GM12878 (cell line): ENCODE results near the gene MAD1L1. TPM values are rescaled to one million over a fixed set of nuclear protein-coding genes. Genes with fewer than 3 reads are reported as not detected.

Source experiments
- ATAC-seq: fragments of 200-7000 bp; cut with Tn5 transposase; 3 replicates; pipeline ENCODE4 v1.9.1; 2020; ENCODE audit warnings: mild to moderate bottlenecking, moderate library complexity
- BruUV-seq: library from RNA; stranded (reverse); fragments of 400-500 nt; replicated peaks from 2 replicates; lab custom pipeline; 2021; lab: Mats Ljungman, UMichigan
- CTCF ChIA-PET: fragments of 300-600 bp; sonication (Branson Sonifier 250); formaldehyde crosslinking; extraction: SDS; loops from one replicate; lab custom pipeline; 2021; ENCODE audit warnings: inconsistent platforms; lab: Yijun Ruan, JAX
- POLR2A ChIA-PET: fragments of 350-600 bp; formaldehyde crosslinking; extraction: SDS; loops from one replicate; lab custom pipeline; 2021; ENCODE audit warnings: inconsistent platforms; lab: Charles Lee
- RAD21 ChIA-PET: fragments of 300-600 bp; sonication (Branson Sonifier 250); formaldehyde crosslinking; loops from one replicate; lab custom pipeline; 2023; ENCODE audit warnings: antibody characterized with exemption; ENCODE audit not compliant: unreplicated experiment; lab: Charles Lee
- SMC1A ChIA-PET: fragments of 300-600 bp; sonication (Branson Sonifier 250); formaldehyde crosslinking; loops from one replicate; lab custom pipeline; 2023; ENCODE audit not compliant: unreplicated experiment, uncharacterized antibody; lab: Charles Lee
- DNase-seq: peaks from one replicate; pipeline ENCODE4 v3.0.0-alpha.2; 2011; ENCODE audit warnings: low read depth, low spot score
- FAIRE-seq: peaks from 3 replicates; lab custom pipeline; 2011; peaks lifted over from hg19 to GRCh38; lab: Jason Lieb, UNC
- H2AFZ ChIP-seq: 2 replicates; pipeline ENCODE4 v1.6.0; 2011; ENCODE audit warnings: low read depth, low read length, control low read depth; ENCODE audit not compliant: control insufficient read depth
- H3K27ac ChIP-seq: 2 replicates; pipeline ENCODE4 v1.5.1; 2011; ENCODE audit warnings: control low read depth; ENCODE audit not compliant: control insufficient read depth, insufficient read depth
- H3K27me3 ChIP-seq, 2 experiments: replicated peaks in 1 of 2; 2 replicates each; pipeline versions ENCODE4 v1.6.0 to v1.6.1; 2011; ENCODE audit warnings: low read length in 1 of 2; ENCODE audit not compliant: control insufficient read depth in 2 of 2, insufficient read depth in 2 of 2
- H3K36me3 ChIP-seq, 2 experiments: 2 replicates each; pipeline ENCODE4 v1.5.1; 2011; ENCODE audit warnings: low read length in 1 of 2; ENCODE audit not compliant: control insufficient read depth in 2 of 2, insufficient read depth in 2 of 2
- H3K4me1 ChIP-seq: 2 replicates; pipeline ENCODE4 v1.6.1; 2011; ENCODE audit warnings: mild to moderate bottlenecking, low read length, moderate library complexity, mixed read lengths; ENCODE audit not compliant: control insufficient read depth, insufficient read depth
- H3K4me2 ChIP-seq: 2 replicates; pipeline ENCODE4 v1.6.0; 2011; ENCODE audit warnings: control low read depth; ENCODE audit not compliant: control insufficient read depth, insufficient read depth
- H3K4me3 ChIP-seq: fragments of 200-600 bp; sonication (generic); 2 replicates; pipeline ENCODE4 v1.5.1; 2016
- H3K79me2 ChIP-seq: 2 replicates; pipeline ENCODE4 v1.6.0; 2011; ENCODE audit warnings: low read length; ENCODE audit not compliant: control insufficient read depth, insufficient read depth
- H3K9ac ChIP-seq: 2 replicates; pipeline ENCODE4 v1.8.0; 2011; ENCODE audit warnings: low read length, control low read depth, mixed read lengths; ENCODE audit not compliant: control insufficient read depth, insufficient read depth
- H3K9me3 ChIP-seq: replicated peaks from 3 replicates; pipeline ENCODE4 v1.5.1; 2011; ENCODE audit warnings: mild to moderate bottlenecking, low read length; ENCODE audit not compliant: control insufficient read depth, insufficient read depth
- H4K20me1 ChIP-seq: 2 replicates; pipeline ENCODE4 v1.6.0; 2011; ENCODE audit not compliant: control insufficient read depth, insufficient read depth
- CUX1 ChIP-seq: IDR thresholded peaks from 2 replicates; pipeline ENCODE4 v1.6.1; 2012; ENCODE audit warnings: improper control_type of control experiment, low read depth, low read length; ENCODE audit not compliant: insufficient replicate concordance
- IRF4 ChIP-seq: IDR thresholded peaks from 2 replicates; pipeline ENCODE4 v1.6.1; 2011; ENCODE audit warnings: low read depth, low read length
- MTA3 ChIP-seq: IDR thresholded peaks from 2 replicates; pipeline ENCODE4 v1.6.1; 2012; ENCODE audit warnings: low read length, inconsistent platforms, borderline replicate concordance
- SMAD1 ChIP-seq: fragments of 450-650 bp; IDR thresholded peaks from 2 replicates; pipeline ENCODE4 v1.6.1; 2018; ENCODE audit warnings: mild to moderate bottlenecking, low read depth; ENCODE audit not compliant: partially characterized antibody
- STAT1 ChIP-seq: fragments of 450-650 bp; conservative IDR thresholded peaks from 2 replicates; pipeline ENCODE4 v1.6.1; 2014; ENCODE audit warnings: antibody characterized with exemption, mild to moderate bottlenecking
- ZBTB11 ChIP-seq: fragments of 450-650 bp; formaldehyde crosslinking; IDR thresholded peaks from 2 replicates; pipeline ENCODE4 v1.5.0; 2022; ENCODE audit warnings: mild to moderate bottlenecking, missing genetic modification characterization
- WGBS: methylation state at CpG from one replicate; pipeline ENCODE4 v1.1.6; 2016; ENCODE audit warnings: low lambda C conversion rate; ENCODE audit not compliant: insufficient replicate concordance, insufficient coverage; ENCODE audit errors: missing lambda C conversion rate; 5-methylcytosine and 5-hydroxymethylcytosine counted together
- in situ Hi-C: fragments of 300-500 bp; cut with MboI; formaldehyde crosslinking; loops from 9 replicates; pipeline ENCODE4 v1.14.3; 2018; ENCODE audit warnings: mixed read lengths
- intact Hi-C: fragments of 100-400 bp; cut with micrococcal nuclease; formaldehyde crosslinking; loops from one replicate; pipeline ENCODE4 v1.14.2; 2022; ENCODE audit not compliant: unreplicated experiment
- polyA plus RNA-seq, 11 experiments: library from polyadenylated mRNA; depleted of rRNA in 4 of 11; unstranded in 6 of 11; stranded (reverse) in 5 of 11; fragments of >200 nt; fragmentation: Nextera tagmentation in 4 of 11; fragmentation: Illumina TruSeq in 1 of 11; extraction: Ambion mirVana in 4 of 11; extraction: Trizol in 1 of 11; gene quantifications; 1 replicate in 1 of 11; 2 replicates in 10 of 11; pipeline versions ENCODE4 v1.2.1 to v1.2.3, GENCODE V29; 2011 to 2016; ENCODE audit warnings: inconsistent platforms in 2 of 11, missing spikeins in 2 of 11, low read depth in 1 of 11
- total RNA-seq, 4 experiments: library from RNA; depleted of rRNA in 3 of 4; stranded (reverse); fragments of >200 nt in 3 of 4; fragmentation: Illumina TruSeq in 1 of 4; extraction: Trizol in 1 of 4; gene quantifications; 2 replicates each; pipeline versions ENCODE4 v1.2.1 to v1.2.3, GENCODE V29; 2013 to 2021

Gene MAD1L1
- total and polyA plus RNA-seq, 10 of the 15 experiments (the other 5 are each of a cell fraction or from before 2014, with no cell fraction given): 2.2 to 76.8 (median 38.3) TPM

GRCh38 chr7:2093215-2093842 lies 139.4 kb downstream of the MAD1L1 start:
- Histone ChIP-seq H3K36me3 (peaks cover 0 to 7% of the 10 kb centered on the region in 2 experiments; a peak in 2 of 4 replicates), H3K27me3 (no peaks in the 10 kb centered on the region), H3K9ac (no peak overlapping the region), H3K4me3 (no peak overlapping the region), H3K4me1 (no peaks in the 10 kb centered on the region), H2AFZ (no peak overlapping the region), H4K20me1 (no peaks in the 10 kb centered on the region), H3K27ac (no peak overlapping the region), H3K4me2 (no peak overlapping the region), H3K9me3 (no peaks in the 10 kb centered on the region), H3K79me2 (no peaks in the 10 kb centered on the region; the same call in 1 of the 2 replicates)
- ChIA-PET RAD21 (no interaction called here), CTCF (no interaction called here), SMC1A (no interaction called here), POLR2A (no interaction called here)
- ATAC-seq (no peak), DNase-seq (no peak), FAIRE-seq (no peak)
- intact Hi-C loops: no loop called here
- BruUV-seq: no TSS peak
- TF ChIP-seq ZBTB11 (CRISPR knock-in tag) (no peak), MTA3 (no peak)
- WGBS: 90% methylated on average over 14 of the region's 15 CpGs
- in situ Hi-C loops: no loop called here

- Histone ChIP-seq H3K36me3 (peaks cover 0 to 7% of the 10 kb centered on the region in 2 experiments; a peak in 2 of 4 replicates), H3K27me3 (no peaks in the 10 kb centered on the region), H3K9me3 (no peaks in the 10 kb centered on the region), H3K4me3 (no peak overlapping the region), H3K4me1 (no peaks in the 10 kb centered on the region), H4K20me1 (no peaks in the 10 kb centered on the region), H3K27ac (no peak overlapping the region), H3K79me2 (no peaks in the 10 kb centered on the region), H3K9ac (no peak overlapping the region), H2AFZ (no peak overlapping the region), H3K4me2 (no peak overlapping the region)
- CTCF ChIA-PET: no interaction called here
- DNase-seq (no peak), FAIRE-seq (no peak), ATAC-seq (no peak)
- RAD21 ChIA-PET: no interaction called here
- 78% methylated on average over 8 of the region's 8 CpGs for WGBS
- BruUV-seq: no TSS peak
- SMC1A ChIA-PET: no interaction called here
- in situ Hi-C loops: no loop called here
- POLR2A ChIA-PET: no interaction called here
- intact Hi-C loops: no loop called here
- no peak for TF ChIP-seq IRF4
- no peak for TF ChIP-seq STAT1
- TF ChIP-seq SMAD1: no peak
- TF ChIP-seq CUX1: no peak
Observed at GRCh38 chr7:2092279-2092678, 140.5 kb downstream of the MAD1L1 start.
